ENCODE results near the gene SEPHS1. TPM values are rescaled to one million over a fixed set of nuclear protein-coding genes. Genes with fewer than 3 reads are reported as not detected.
"Not testable (repeated sequence)": the region's sequence is repeated elsewhere in the genome, so short reads cannot be mapped to it uniquely, and the experiment has no call there.

SEPHS1 gene
- total RNA-seq, 1 donor from 2014 or later, result 52.9 TPM

GRCh38 chr10:13382703-13383398, 34.8 kb upstream of the SEPHS1 start:
- Mint-ChIP-seq H3K36me3 (ENCODE audit: low read depth) (peaks cover 2% of the 10 kb centered on the region), H3K9me3 (ENCODE audit: low read depth) (no peaks in the 10 kb centered on the region), H3K27ac (ENCODE audit: unreplicated experiment) (no peak overlapping the region), H3K4me1 (ENCODE audit: low read depth) (peaks cover 10% of the 10 kb centered on the region), H3K4me3 (ENCODE audit: unreplicated experiment) (peak overlapping the region; percentile 68), H3K27me3 (ENCODE audit: low read depth) (peaks cover 45% of the 10 kb centered on the region)
- TF ChIP-seq CTCF (IDR thresholded peaks at IDR 0.05), result no peak
- no peak for DNase-seq (ENCODE audit: low spot score)

- not testable (repeated sequence) for H3K4me3 Mint-ChIP-seq (ENCODE audit: unreplicated experiment)
Measured at GRCh38 chr10:13379061-13379460, 31.0 kb upstream of the SEPHS1 start.

GRCh38 chr10:13376746-13377145, 28.7 kb upstream of the SEPHS1 start:
- Mint-ChIP-seq H3K4me3 (ENCODE audit: unreplicated experiment) (no peak overlapping the region), H3K4me1 (ENCODE audit: low read depth) (no peaks in the 10 kb centered on the region), H3K27me3 (ENCODE audit: low read depth) (peaks cover 14% of the 10 kb centered on the region), H3K27ac (ENCODE audit: unreplicated experiment) (no peak overlapping the region), H3K36me3 (ENCODE audit: low read depth) (no peaks in the 10 kb centered on the region), H3K9me3 (ENCODE audit: low read depth) (no peaks in the 10 kb centered on the region)
- no peak for TF ChIP-seq CTCF (IDR thresholded peaks at IDR 0.05)
- DNase-seq (ENCODE audit: low spot score), result no peak

More at GRCh38 chr10:13379061-13379460, 31.0 kb upstream of the SEPHS1 start:
- Mint-ChIP-seq H3K4me1 (ENCODE audit: low read depth) (peaks cover 10% of the 10 kb centered on the region), H3K27me3 (ENCODE audit: low read depth) (peaks cover 31% of the 10 kb centered on the region)
- DNase-seq (ENCODE audit: low spot score); H3K36me3 Mint-ChIP-seq (ENCODE audit: low read depth); H3K9me3 Mint-ChIP-seq (ENCODE audit: low read depth); H3K27ac Mint-ChIP-seq (ENCODE audit: unreplicated experiment): not testable (repeated sequence)

GRCh38 chr10:13376297-13376696, 28.2 kb upstream of the SEPHS1 start:
- Mint-ChIP-seq H3K36me3 (ENCODE audit: low read depth) (no peaks in the 10 kb centered on the region), H3K27ac (ENCODE audit: unreplicated experiment) (no peak overlapping the region), H3K4me1 (ENCODE audit: low read depth) (no peaks in the 10 kb centered on the region), H3K4me3 (ENCODE audit: unreplicated experiment) (no peak overlapping the region), H3K27me3 (ENCODE audit: low read depth) (peaks cover 10% of the 10 kb centered on the region), H3K9me3 (ENCODE audit: low read depth) (no peaks in the 10 kb centered on the region)
- TF ChIP-seq CTCF (IDR thresholded peaks at IDR 0.05), result no peak
- no peak for DNase-seq (ENCODE audit: low spot score)

- H3K36me3 Mint-ChIP-seq (ENCODE audit: low read depth), result no peaks in the 10 kb centered on the region
- H3K9me3 Mint-ChIP-seq (ENCODE audit: low read depth), result no peaks in the 10 kb centered on the region
- no peak overlapping the region for H3K4me3 Mint-ChIP-seq (ENCODE audit: unreplicated experiment)
- peaks cover 6% of the 10 kb centered on the region for H3K27me3 Mint-ChIP-seq (ENCODE audit: low read depth)
- H3K4me1 Mint-ChIP-seq (ENCODE audit: low read depth), result no peaks in the 10 kb centered on the region
- no peak for DNase-seq (ENCODE audit: low spot score)
- no peak for TF ChIP-seq CTCF (IDR thresholded peaks at IDR 0.05)
- no peak overlapping the region for H3K27ac Mint-ChIP-seq (ENCODE audit: unreplicated experiment)
Measured at GRCh38 chr10:13375791-13376190, 27.7 kb upstream of the SEPHS1 start.

GRCh38 chr10:13373644-13374043, 25.6 kb upstream of the SEPHS1 start:
- no peak overlapping the region for H3K27ac Mint-ChIP-seq (ENCODE audit: unreplicated experiment)
- H3K4me3 Mint-ChIP-seq (ENCODE audit: unreplicated experiment), result no peak overlapping the region
- H3K4me1 Mint-ChIP-seq (ENCODE audit: low read depth), result no peaks in the 10 kb centered on the region
- no peak for TF ChIP-seq CTCF (IDR thresholded peaks at IDR 0.05)
- DNase-seq (ENCODE audit: low spot score), result no peak
- H3K36me3 Mint-ChIP-seq (ENCODE audit: low read depth), result no peaks in the 10 kb centered on the region
- H3K9me3 Mint-ChIP-seq (ENCODE audit: low read depth), result no peaks in the 10 kb centered on the region
- H3K27me3 Mint-ChIP-seq (ENCODE audit: low read depth), result no peaks in the 10 kb centered on the region
